Spleen (tissue), 11 donors: Measurements from ENCODE around the gene LMCD1. TPM values are rescaled to one million over a fixed set of nuclear protein-coding genes. Genes with fewer than 3 reads are reported as not detected.

Experiments
- DNase-seq: peaks from one replicate; pipeline ENCODE4 v3.0.0-alpha.2; 2020
- H3K27ac ChIP-seq, 8 donors: fragments of 200-600 bp; sonication (generic) in 7 of 8; 1 replicate in 4 of 8; 2 replicates in 4 of 8; pipeline versions ENCODE4 v1.5.0 to v1.8.0; 2016 to 2021; ENCODE audit warnings: inconsistent platforms in 4 of 8, mild to moderate bottlenecking in 4 of 8, moderate library complexity in 1 of 8
- H3K27me3 ChIP-seq, 7 donors: fragments of 200-600 bp; sonication (generic) in 6 of 7; replicated peaks in 1 of 7; 1 replicate in 4 of 7; 2 replicates in 3 of 7; pipeline versions ENCODE4 v1.5.0 to v1.8.0; 2016 to 2021; ENCODE audit warnings: inconsistent platforms in 3 of 7, mild to moderate bottlenecking in 1 of 7
- H3K36me3 ChIP-seq, 6 donors: fragments of 200-600 bp; sonication (generic) in 5 of 6; 1 replicate in 4 of 6; 2 replicates in 2 of 6; pipeline versions ENCODE4 v1.5.0 to v1.8.0; 2016 to 2021; ENCODE audit warnings: inconsistent platforms in 2 of 6
- H3K4me1 ChIP-seq, 6 donors: fragments of 200-600 bp; sonication (generic) in 5 of 6; 1 replicate in 3 of 6; 2 replicates in 3 of 6; pipeline versions ENCODE4 v1.5.0 to v1.8.0; 2016 to 2021; ENCODE audit warnings: inconsistent platforms in 3 of 6
- H3K4me3 ChIP-seq, 8 donors: fragments of 200-600 bp; sonication (generic) in 7 of 8; 1 replicate in 4 of 8; 2 replicates in 4 of 8; pipeline versions ENCODE4 v1.5.0 to v1.8.0; 2016 to 2021; ENCODE audit warnings: inconsistent platforms in 4 of 8, mild to moderate bottlenecking in 4 of 8, moderate library complexity in 2 of 8
- H3K9me3 ChIP-seq, 8 donors: fragments of 200-600 bp; sonication (generic) in 7 of 8; 1 replicate in 4 of 8; 2 replicates in 4 of 8; pipeline versions ENCODE4 v1.5.0 to v1.8.0; 2016 to 2021; ENCODE audit warnings: inconsistent platforms in 4 of 8
- CTCF ChIP-seq, 11 experiments: fragments of 200-600 bp in 7 of 11; fragments of 450-650 bp in 4 of 11; sonication (generic) in 4 of 11; IDR thresholded peaks in 8 of 11; conservative IDR thresholded peaks in 3 of 11; 1 replicate in 7 of 11; 2 replicates in 4 of 11; pipeline versions ENCODE4 v1.4.0 to v1.8.0; 2016 to 2021; ENCODE audit warnings: antibody characterized with exemption in 11 of 11, inconsistent platforms in 4 of 11, mild to moderate bottlenecking in 1 of 11
- POLR2A ChIP-seq, 3 donors: fragments of 450-650 bp; IDR thresholded peaks; one replicate each; pipeline ENCODE4 v1.5.1; 2017; ENCODE audit warnings: antibody characterized with exemption in 3 of 3, mild to moderate bottlenecking in 1 of 3
- POLR2AphosphoS5 ChIP-seq, 3 donors: sonication (generic); formaldehyde crosslinking; IDR thresholded peaks; one replicate each; pipeline ENCODE4 v1.5.1; 2017; ENCODE audit warnings: antibody characterized with exemption in 3 of 3
- WGBS, 5 donors: extraction: QIAGEN DNeasy Blood & Tissue Kit in 3 of 5; methylation state at CpG; one replicate each; pipeline versions ENCODE4 v1.1.5 to v1.1.7; 2013 to 2018; 5-methylcytosine and 5-hydroxymethylcytosine counted together
- intact Hi-C: fragments of 100-400 bp; cut with DNase I; formaldehyde crosslinking; loops from one replicate; pipeline ENCODE4 v1.15.0; 2023; ENCODE audit warnings: low total_unique reads
- polyA plus RNA-seq, 3 donors: library from polyadenylated mRNA; stranded (reverse); fragments of 200-250 nt; gene quantifications; one replicate each; pipeline ENCODE4 v1.2.1, GENCODE V29; 2013
- total RNA-seq, 7 donors: library from RNA; depleted of rRNA in 3 of 7; stranded (reverse); fragments of >200 nt in 3 of 7; fragmentation: NEBNext Ultra II Directional in 4 of 7; extraction: Animal tissue kit (Norgen Biotek cat#: 25700) in 4 of 7; gene quantifications; one replicate each; pipeline versions ENCODE4 v1.1.0 to v1.2.1, GENCODE V29; 2016 to 2021
- donor health status: healthy with polysubstance abuse.
- donor health status: DM: no; HTN: no; CAD: no; lungs with moderate emphysema.
- donor health status: DM: no; HTN: no; CAD: no.
- donor health status: Bipolar disorder and iron deficiency.
- donor health status: healthy.
- donor health status: DM: no; HTN: no; CAD: no.
- donor health status: DM: yes; HTN: yes; CAD: no.

The LMCD1 gene
- total and polyA plus RNA-seq, 10 donors, result 24.5 to 203 (median 78.7) TPM

GRCh38 chr3:8548502-8549275 lies 47.1 kb downstream of the LMCD1 start:
- no peaks in the 10 kb centered on the region for H3K4me1 ChIP-seq
- TF ChIP-seq CTCF (IDR thresholded peaks at IDR 0.05 in 8 of 11, conservative IDR thresholded peaks at IDR 0.05 in 3 of 11), result no peak
- TF ChIP-seq POLR2AphosphoS5 (IDR thresholded peaks at IDR 0.05), result peak in 1 of 3 donors; percentile 35
- H3K27ac ChIP-seq, result no peak overlapping the region
- no peaks in the 10 kb centered on the region for H3K9me3 ChIP-seq
- WGBS, 5 donors, result 91 to 96% (median 93%) methylated on average over 17 of the region's 17 CpGs
- no peak for DNase-seq
- intact Hi-C loops, result no loop called here
- H3K27me3 ChIP-seq, result no peaks in the 10 kb centered on the region
- H3K4me3 ChIP-seq, result no peak overlapping the region
- H3K36me3 ChIP-seq, result peaks cover 0 to 92% (median 10%) of the 10 kb centered on the region in 6 donors

- 64 to 89% (median 81%) methylated on average over 1 of the region's 1 CpG for WGBS, 5 donors
- no peak overlapping the region for H3K27ac ChIP-seq
- H3K4me3 ChIP-seq, result no peak overlapping the region
- intact Hi-C loops, result no loop called here
- peaks cover 0 to 92% (median 10%) of the 10 kb centered on the region in 6 donors for H3K36me3 ChIP-seq
- H3K9me3 ChIP-seq, result no peaks in the 10 kb centered on the region
- peaks cover 0 to 3% (median 0%) of the 10 kb centered on the region in 6 donors for H3K4me1 ChIP-seq
- H3K27me3 ChIP-seq, result no peaks in the 10 kb centered on the region
- TF ChIP-seq POLR2AphosphoS5 (IDR thresholded peaks at IDR 0.05), result no peak
- TF ChIP-seq POLR2A (IDR thresholded peaks at IDR 0.05), result no peak
- TF ChIP-seq CTCF (IDR thresholded peaks at IDR 0.05 in 8 of 11, conservative IDR thresholded peaks at IDR 0.05 in 3 of 11), result no peak
- no peak for DNase-seq
Measured at GRCh38 chr3:8549354-8549753, 47.7 kb downstream of the LMCD1 start.

GRCh38 chr3:8550611-8551010 lies 49.0 kb downstream of the LMCD1 start:
- intact Hi-C loops, result no loop called here
- peak overlapping the region in 1 of 8 donors; percentile 3 for H3K27ac ChIP-seq
- H3K36me3 ChIP-seq, result peaks cover 0 to 89% (median 10%) of the 10 kb centered on the region in 6 donors

More at GRCh38 chr3:8550611-8551010, 49.0 kb downstream of the LMCD1 start:
- Histone ChIP-seq H3K27me3 (no peaks in the 10 kb centered on the region), H3K4me3 (no peak overlapping the region), H3K9me3 (no peaks in the 10 kb centered on the region), H3K4me1 (peaks cover 0 to 6% (median 0%) of the 10 kb centered on the region in 6 donors)
- no peak for DNase-seq
- TF ChIP-seq CTCF (IDR thresholded peaks at IDR 0.05 in 8 of 11, conservative IDR thresholded peaks at IDR 0.05 in 3 of 11) (no peak), POLR2AphosphoS5 (IDR thresholded peaks at IDR 0.05) (no peak), POLR2A (IDR thresholded peaks at IDR 0.05) (no peak)
- 76 to 86% (median 83%) methylated on average over 6 of the region's 6 CpGs for WGBS, 5 donors
